GM18526 (cell line): ENCODE data around the gene GPR149.

ENCODE experiments used
- POLR2A ChIP-seq: IDR thresholded peaks from 3 replicates; pipeline ENCODE4 v1.6.1; 2011; ENCODE audit not compliant: insufficient read length; ENCODE audit errors: extremely low read depth

Gene GPR149, protein sequence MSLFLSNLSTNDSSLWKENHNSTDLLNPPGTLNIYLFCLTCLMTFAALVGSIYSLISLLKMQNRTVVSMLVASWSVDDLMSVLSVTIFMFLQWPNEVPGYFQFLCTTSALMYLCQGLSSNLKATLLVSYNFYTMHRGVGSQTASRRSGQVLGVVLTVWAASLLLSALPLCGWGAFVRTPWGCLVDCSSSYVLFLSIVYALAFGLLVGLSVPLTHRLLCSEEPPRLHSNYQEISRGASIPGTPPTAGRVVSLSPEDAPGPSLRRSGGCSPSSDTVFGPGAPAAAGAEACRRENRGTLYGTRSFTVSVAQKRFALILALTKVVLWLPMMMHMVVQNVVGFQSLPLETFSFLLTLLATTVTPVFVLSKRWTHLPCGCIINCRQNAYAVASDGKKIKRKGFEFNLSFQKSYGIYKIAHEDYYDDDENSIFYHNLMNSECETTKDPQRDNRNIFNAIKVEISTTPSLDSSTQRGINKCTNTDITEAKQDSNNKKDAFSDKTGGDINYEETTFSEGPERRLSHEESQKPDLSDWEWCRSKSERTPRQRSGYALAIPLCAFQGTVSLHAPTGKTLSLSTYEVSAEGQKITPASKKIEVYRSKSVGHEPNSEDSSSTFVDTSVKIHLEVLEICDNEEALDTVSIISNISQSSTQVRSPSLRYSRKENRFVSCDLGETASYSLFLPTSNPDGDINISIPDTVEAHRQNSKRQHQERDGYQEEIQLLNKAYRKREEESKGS

DNA sequence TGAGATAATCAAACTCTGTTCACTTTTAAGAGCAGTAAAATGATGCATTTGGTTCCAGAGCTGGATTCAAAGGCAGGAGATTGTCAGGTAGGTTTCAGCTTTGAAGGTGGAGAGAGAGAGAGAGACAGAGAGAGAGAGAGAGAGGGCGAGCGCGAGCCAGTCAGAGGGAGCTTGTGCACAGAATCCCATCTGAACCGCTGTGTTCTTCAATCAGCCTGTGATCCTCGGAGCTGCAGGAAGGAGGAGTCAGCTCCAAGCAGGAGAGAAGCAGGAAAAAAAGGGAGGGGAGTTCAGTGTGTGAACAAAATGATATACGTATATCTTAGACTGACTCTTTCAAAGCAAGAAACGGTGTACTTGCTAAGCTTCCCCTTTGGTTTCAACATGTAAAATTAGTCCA is at the start of gene GPR149:
Gene GPR149, minus strand, starts transcription at position 177 of the 400 bp plus-strand sequence. CDS start 575 bp downstream, outside the sequence.
- no peak for TF ChIP-seq POLR2A

GRCh38 chr3:154473769-154474168 is 43.8 kb upstream of the GPR149 start:
- no peak for TF ChIP-seq POLR2A

- TF ChIP-seq POLR2A, result no peak
Observed at GRCh38 chr3:154469585-154469984, 39.6 kb upstream of the GPR149 start.

- TF ChIP-seq POLR2A, result no peak
Observed at GRCh38 chr3:154464440-154465190, 34.6 kb upstream of the GPR149 start.

- TF ChIP-seq POLR2A, result no peak
Observed at GRCh38 chr3:154458560-154458959, 28.6 kb upstream of the GPR149 start.

DNA sequence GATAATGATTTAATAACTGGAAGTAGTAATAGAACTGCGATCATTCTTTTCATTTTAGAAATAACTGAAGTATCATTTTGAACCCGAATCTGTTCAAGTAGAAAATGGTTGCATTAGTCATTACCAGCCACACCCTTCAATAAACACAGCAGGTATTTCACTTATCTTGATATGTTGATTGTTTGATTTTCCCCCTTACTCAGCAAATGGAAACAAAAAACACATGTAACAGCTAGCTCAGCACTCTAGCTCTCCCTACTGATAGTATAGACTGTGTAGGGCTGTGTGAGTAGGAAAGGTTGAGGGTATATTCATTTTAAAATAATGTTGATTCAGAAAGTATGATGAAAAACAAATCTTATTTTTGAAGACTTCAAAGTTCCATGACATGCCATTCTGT is 1.1 kb upstream of the GPR149 start:
- TF ChIP-seq POLR2A, result no peak

- no peak for TF ChIP-seq POLR2A
Observed at GRCh38 chr3:154428286-154429206, 1.4 kb downstream of the GPR149 start.

DNA sequence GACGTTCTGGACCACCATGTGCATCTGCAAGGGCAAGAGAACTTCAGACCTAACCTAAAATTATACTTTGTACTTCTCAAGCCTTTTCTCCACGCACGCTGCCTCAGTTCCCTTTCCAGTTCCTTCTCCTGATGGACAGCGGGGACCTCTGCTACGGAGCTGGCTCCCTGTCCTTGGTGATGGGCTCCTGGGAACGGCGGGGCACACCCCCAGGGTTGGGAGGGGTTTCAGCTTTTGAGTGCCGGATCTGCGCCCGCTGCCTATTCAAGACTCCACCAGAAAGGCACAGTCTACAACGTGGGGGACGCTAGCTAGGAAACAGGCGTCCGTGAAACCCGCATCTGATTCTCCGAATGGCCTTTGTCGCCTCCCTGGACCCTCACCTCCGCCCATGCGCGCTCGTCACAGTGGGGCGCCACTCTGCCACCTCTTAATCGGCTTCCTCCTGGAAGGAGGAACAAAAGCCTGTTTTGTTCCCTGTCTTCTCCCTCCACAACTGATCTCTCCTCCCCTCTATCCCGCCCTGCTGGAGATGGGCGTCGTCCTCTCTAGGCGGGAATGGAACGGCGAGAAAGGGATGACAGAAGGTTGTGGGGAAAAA is 2.2 kb downstream of the GPR149 start:
- TF ChIP-seq POLR2A, result no peak

- TF ChIP-seq POLR2A, result no peak
Observed at GRCh38 chr3:154422694-154423093, 7.3 kb downstream of the GPR149 start.

- no peak for TF ChIP-seq POLR2A
Observed at GRCh38 chr3:154421083-154421482, 8.9 kb downstream of the GPR149 start.

GRCh38 chr3:154398084-154398967 is 31.7 kb downstream of the GPR149 start:
- TF ChIP-seq POLR2A, result no peak

DNA sequence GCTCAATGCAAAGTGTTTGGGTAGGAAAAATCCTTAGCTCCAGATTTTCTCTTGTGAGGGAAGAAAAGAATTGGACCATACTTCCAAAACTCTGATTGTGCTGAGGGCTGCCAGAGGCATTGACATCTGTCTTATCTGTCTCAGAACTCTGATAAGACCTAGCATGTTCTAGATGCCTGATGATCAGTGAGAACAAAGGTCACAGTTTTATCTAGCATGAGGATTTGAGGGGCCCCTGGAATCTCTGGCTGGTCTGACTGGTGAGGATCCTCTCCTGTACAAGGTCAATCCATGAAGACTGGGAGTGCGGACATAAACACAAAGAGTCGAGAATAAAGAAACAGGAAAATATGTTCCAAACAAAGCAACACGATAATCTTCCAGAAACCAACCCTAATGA is 40.1 kb downstream of the GPR149 start:
- TF ChIP-seq POLR2A, result no peak

- TF ChIP-seq POLR2A, result no peak
Observed at GRCh38 chr3:154384479-154384878, 45.5 kb downstream of the GPR149 start.
